BE2C (cell line): ENCODE results near the gene SCIMP. TPM values are rescaled to one million over a fixed set of nuclear protein-coding genes. Genes with fewer than 3 reads are reported as not detected.

Experiments
- DNase-seq: peaks from one replicate; pipeline ENCODE4 v3.0.0-alpha.2; 2020
- H3K27me3 ChIP-seq: fragments of 250-450 bp; sonication (Bioruptor Pico); 2 replicates; pipeline ENCODE4 v1.5.1; 2020; ENCODE audit warnings: mild to moderate bottlenecking
- H3K36me3 ChIP-seq: fragments of 250-450 bp; sonication (Bioruptor Pico); 2 replicates; pipeline ENCODE4 v1.5.1; 2020; ENCODE audit warnings: mild to moderate bottlenecking
- H3K4me1 ChIP-seq: fragments of 250-450 bp; sonication (Bioruptor Pico); 2 replicates; pipeline ENCODE4 v1.5.1; 2020
- H3K4me3 ChIP-seq: 2 replicates; pipeline ENCODE4 v1.5.1; 2011; ENCODE audit warnings: low read depth, low read length
- H3K9me3 ChIP-seq: fragments of 250-450 bp; sonication (Bioruptor Pico); 2 replicates; pipeline ENCODE4 v1.5.1; 2020
- polyA plus RNA-seq: library from polyadenylated mRNA; unstranded; fragments of >200 nt; gene quantifications from one replicate; pipeline ENCODE4 v1.2.1, GENCODE V29; 2012; ENCODE audit warnings: low read depth, missing spikeins; ENCODE audit not compliant: insufficient read length, insufficient read depth
- TF ChIP-seq, protein P1 (sequence below): IDR thresholded peaks from 2 replicates; pipeline ENCODE4 v1.5.1; 2012; ENCODE audit warnings: mild to moderate bottlenecking, low read depth, low read length

The SCIMP gene
- not detected for polyA plus RNA-seq

DNA sequence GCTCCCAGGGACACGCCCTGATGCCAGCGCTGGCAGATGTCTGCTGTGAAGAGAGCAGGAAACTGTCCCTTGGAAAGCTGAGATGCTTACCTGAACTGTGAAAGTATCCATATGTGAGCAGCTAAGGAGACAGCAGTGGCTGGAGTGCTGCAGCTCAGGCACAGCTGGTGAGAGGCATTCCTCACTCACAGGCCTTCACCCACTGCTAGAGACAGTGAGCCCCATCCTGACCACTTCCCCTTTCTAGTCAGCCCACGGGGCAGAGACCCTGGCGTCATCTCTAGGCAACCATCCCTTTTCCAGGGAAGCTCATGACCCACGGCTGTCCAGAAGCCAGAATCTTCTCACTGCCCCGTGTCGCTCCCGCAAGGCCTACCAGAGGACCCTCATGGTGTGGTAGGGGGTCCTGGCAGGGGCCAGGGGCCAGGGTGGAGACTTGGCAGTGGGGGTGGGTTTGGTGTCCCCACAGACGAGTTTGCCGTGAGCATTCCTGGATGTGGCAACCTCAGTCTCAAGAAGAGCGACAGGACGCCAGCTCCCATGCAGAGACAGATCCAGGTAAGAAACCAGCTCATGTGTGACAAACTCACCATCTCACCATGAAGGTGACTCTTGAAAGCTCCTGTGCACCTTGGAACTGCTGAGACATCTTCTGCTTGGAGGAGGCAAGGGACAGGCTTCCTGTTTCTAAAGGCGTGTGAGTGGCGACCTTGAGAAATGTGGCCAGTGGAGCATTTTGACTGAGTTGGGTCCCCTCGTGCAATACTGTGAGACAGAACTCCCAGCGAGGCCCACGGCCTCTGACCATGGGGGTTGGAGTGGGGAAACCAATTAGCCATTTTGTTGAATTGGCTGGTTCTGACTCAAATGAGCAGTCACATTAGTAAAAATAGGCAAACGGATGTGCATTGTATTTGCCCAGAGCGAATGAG is at the start of gene SCIMP:
TSS of gene SCIMP (minus strand) at position 216 of the 932 bp plus-strand sequence. CDS start at position 111, 105 bp downstream.
- Histone ChIP-seq H3K36me3 (no peaks in the 10 kb centered on the region), H3K4me3 (no peak within 1 kb of the TSS), H3K4me1 (no peaks in the 10 kb centered on the region), H3K9me3 (no peaks in the 10 kb centered on the region), H3K27me3 (no peaks in the 10 kb centered on the region)
- DNase-seq: no peak
- TF ChIP-seq, protein P1, sequence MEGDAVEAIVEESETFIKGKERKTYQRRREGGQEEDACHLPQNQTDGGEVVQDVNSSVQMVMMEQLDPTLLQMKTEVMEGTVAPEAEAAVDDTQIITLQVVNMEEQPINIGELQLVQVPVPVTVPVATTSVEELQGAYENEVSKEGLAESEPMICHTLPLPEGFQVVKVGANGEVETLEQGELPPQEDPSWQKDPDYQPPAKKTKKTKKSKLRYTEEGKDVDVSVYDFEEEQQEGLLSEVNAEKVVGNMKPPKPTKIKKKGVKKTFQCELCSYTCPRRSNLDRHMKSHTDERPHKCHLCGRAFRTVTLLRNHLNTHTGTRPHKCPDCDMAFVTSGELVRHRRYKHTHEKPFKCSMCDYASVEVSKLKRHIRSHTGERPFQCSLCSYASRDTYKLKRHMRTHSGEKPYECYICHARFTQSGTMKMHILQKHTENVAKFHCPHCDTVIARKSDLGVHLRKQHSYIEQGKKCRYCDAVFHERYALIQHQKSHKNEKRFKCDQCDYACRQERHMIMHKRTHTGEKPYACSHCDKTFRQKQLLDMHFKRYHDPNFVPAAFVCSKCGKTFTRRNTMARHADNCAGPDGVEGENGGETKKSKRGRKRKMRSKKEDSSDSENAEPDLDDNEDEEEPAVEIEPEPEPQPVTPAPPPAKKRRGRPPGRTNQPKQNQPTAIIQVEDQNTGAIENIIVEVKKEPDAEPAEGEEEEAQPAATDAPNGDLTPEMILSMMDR: no peak

DNA sequence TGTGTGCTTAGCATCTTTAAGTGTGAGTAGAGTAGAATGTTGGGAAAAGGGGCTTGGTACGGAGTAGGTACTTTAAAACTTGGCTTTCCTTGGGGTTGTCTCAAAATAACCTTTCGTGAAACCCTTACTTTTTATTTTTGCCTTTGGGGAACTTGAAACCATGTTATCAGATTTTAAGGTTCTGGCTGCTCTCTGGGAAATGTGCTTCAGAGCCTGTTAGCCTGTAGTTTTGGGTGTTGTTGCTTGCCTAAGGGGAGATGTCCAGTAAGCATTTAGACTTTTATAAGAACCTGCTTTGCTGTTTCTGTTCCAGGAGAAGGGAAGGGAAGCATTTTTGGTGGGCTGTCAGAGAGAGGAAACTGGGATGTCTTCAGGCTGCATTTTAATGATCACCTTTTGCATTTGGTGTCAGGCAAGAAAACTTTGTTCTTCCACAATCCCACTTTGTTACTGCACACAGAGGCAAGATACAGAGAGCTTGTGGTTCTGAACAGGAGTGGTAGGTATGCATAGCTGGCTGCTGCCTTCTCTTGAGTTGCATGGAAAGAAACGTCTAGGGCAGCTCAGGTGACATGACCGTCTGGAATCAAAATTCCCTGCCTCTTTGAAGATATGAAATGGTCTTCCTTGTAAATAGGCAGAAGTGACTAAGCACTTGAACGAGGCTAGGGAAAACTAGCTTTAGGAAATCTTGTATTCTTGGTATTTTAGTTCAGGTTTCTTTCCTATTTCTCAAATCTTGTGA is 49.1 kb upstream of the SCIMP start:
- TF ChIP-seq, protein P1: no peak
- H3K36me3 ChIP-seq: no peaks in the 10 kb centered on the region
- no peak for DNase-seq
- H3K4me3 ChIP-seq: peak overlapping the region; percentile 70
- no peaks in the 10 kb centered on the region for H3K4me1 ChIP-seq
- no peaks in the 10 kb centered on the region for H3K9me3 ChIP-seq
- no peaks in the 10 kb centered on the region for H3K27me3 ChIP-seq

DNA sequence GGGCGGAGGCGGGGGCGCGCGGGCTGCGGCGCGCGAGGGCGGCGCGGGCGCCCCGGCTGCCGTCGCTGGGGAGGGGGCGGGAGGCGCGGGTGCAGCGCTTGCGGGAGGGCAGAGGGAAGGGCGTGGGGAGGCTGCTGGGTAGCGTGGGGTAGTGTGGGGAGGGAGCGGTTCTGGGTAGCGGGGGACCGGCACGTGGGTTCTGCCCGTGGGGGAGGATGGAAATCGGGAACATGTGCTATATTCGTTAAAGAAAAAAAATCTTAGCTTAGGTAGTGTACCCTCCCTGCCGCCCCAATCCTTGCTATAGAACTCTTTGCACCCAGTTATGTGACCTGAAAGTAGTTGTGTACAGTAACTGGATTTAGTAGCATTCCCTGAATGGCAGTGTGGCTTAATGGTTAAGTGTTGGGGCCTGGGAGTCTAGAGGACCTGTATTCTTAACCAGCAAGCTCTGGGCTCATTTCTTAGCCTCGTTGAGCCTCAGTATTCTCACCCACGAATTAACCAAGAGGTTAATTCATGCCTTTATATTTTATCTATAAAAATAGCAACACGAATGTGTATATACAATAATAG is 48.1 kb upstream of the SCIMP start:
- H3K4me3 ChIP-seq: peak overlapping the region; percentile 70
- TF ChIP-seq, protein P1: no peak
- H3K27me3 ChIP-seq: no peaks in the 10 kb centered on the region
- DNase-seq: peak; percentile 22
- H3K9me3 ChIP-seq: no peaks in the 10 kb centered on the region
- no peaks in the 10 kb centered on the region for H3K4me1 ChIP-seq
- no peaks in the 10 kb centered on the region for H3K36me3 ChIP-seq

DNA sequence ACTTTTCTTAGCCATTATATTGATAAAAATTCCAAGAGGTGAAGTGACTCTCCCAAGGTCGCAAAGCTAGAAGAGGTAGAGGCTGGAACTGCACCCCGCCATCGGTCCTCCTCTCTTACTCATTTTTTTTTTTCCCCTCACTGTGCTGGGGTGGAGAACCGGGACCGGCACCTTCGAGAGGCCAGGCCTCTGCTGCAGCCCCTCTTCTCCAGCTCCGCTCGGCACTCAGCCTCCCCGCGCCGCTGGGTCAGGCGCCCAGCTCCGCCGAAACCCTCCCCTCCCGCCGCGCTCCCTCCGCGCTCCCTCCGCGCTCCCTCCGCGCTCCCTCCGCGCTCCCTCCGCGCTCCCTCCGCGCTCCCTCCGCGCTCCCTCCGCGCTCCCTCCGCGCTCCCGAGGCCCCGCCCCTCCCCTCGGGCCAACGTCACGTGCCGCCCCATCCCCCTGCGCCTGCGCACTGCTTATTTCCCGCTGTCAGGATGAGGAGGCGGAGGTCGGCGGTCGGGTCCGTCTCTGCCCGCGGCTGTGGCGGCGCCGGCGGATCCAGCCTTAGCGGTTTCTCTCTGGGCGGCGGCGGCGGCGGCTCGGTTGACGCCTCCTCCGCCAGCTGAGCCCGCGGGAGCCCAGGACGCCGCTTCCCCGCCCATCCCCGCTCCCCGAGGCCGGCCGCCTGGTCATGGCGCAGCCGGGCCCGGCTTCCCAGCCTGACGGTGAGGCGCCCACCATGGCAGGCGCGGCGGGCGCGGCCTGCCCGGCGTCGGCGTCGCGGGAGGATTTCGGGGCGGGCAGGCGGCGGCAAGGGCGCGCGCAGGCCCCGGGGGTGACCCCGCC is 47.4 kb upstream of the SCIMP start, which contains the start of gene RABEP1:
TSS of gene RABEP1 (plus strand) at position 471 of the 828 bp plus-strand sequence. CDS start at position 674, 203 bp downstream.
- Histone ChIP-seq H3K4me3 (peak within 1 kb of the TSS; percentile 70), H3K4me1 (no peaks in the 10 kb centered on the region), H3K36me3 (no peaks in the 10 kb centered on the region), H3K27me3 (no peaks in the 10 kb centered on the region), H3K9me3 (no peaks in the 10 kb centered on the region)
- DNase-seq: peak; percentile 89
- TF ChIP-seq, protein P1: no peak

DNA sequence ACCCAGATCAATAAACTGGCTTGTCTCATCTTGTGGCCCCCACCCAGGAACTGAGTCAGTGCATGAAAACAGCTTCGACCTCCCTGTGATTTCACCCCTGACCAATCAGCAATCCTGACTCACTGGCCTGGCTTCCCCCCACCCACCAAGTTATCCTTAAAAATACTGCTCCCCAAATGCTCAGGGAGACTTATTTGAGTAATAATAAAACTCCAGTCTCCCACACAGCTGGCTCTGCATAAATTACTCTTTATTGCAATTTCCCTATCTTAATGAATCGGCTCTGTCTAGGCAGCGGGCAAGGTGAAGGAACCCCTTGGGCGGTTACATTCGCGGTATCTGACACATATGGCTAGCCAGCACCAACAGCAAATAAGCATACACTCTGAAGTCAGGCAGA is 37.7 kb upstream of the SCIMP start:
- DNase-seq: no peak
- no peaks in the 10 kb centered on the region for H3K4me1 ChIP-seq
- TF ChIP-seq, protein P1: no peak
- no peaks in the 10 kb centered on the region for H3K36me3 ChIP-seq
- H3K4me3 ChIP-seq: peak overlapping the region; percentile 37
- H3K27me3 ChIP-seq: no peaks in the 10 kb centered on the region
- H3K9me3 ChIP-seq: no peaks in the 10 kb centered on the region
